Gastroesophageal sphincter (tissue), 3 donors: Measurements from ENCODE around the gene FAM50B.

Experiments
- POLR2A ChIP-seq, 2 donors: fragments of 450-650 bp; IDR thresholded peaks; one replicate each; pipeline ENCODE4 v1.6.1; 2017; ENCODE audit warnings: antibody characterized with exemption in 2 of 2, mild to moderate bottlenecking in 2 of 2, moderate library complexity in 1 of 2
- POLR2AphosphoS5 ChIP-seq: sonication (generic); formaldehyde crosslinking; IDR thresholded peaks from one replicate; pipeline ENCODE4 v1.6.1; 2017; ENCODE audit warnings: antibody characterized with exemption
- TF ChIP-seq, protein P1 (sequence below), 4 experiments: fragments of 200-600 bp in 2 of 4; fragments of 450-650 bp in 2 of 4; sonication (generic) in 1 of 4; IDR thresholded peaks; one replicate each; pipeline ENCODE4 v1.5.1; 2017 to 2019; ENCODE audit warnings: antibody characterized with exemption in 4 of 4, mild to moderate bottlenecking in 2 of 4, moderate library complexity in 2 of 4

DNA sequence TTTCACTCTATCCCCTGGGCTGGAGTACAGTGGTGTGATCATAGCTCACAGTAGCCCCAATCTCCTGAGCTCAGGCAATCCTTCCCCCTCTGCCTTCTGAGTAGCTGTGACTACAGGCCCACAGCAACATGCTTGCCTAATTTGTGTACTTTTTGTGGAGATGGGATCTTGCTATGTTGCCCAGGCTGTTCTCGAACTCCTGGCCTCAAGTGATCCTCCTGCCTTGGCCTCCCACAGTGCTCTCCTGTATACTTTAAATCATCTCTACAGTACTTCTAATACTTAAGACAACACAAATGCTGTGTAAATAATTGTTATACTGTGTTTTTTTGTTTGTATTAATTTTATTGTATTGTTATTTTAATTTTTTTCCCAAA, 39.7 kb upstream of the FAM50B start:
- TF ChIP-seq, protein P1, sequence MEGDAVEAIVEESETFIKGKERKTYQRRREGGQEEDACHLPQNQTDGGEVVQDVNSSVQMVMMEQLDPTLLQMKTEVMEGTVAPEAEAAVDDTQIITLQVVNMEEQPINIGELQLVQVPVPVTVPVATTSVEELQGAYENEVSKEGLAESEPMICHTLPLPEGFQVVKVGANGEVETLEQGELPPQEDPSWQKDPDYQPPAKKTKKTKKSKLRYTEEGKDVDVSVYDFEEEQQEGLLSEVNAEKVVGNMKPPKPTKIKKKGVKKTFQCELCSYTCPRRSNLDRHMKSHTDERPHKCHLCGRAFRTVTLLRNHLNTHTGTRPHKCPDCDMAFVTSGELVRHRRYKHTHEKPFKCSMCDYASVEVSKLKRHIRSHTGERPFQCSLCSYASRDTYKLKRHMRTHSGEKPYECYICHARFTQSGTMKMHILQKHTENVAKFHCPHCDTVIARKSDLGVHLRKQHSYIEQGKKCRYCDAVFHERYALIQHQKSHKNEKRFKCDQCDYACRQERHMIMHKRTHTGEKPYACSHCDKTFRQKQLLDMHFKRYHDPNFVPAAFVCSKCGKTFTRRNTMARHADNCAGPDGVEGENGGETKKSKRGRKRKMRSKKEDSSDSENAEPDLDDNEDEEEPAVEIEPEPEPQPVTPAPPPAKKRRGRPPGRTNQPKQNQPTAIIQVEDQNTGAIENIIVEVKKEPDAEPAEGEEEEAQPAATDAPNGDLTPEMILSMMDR (IDR thresholded peaks at IDR 0.05), result no peak
- TF ChIP-seq POLR2A (IDR thresholded peaks at IDR 0.05), result no peak
- no peak for TF ChIP-seq POLR2AphosphoS5
